Smooth muscle cell (in vitro differentiated cells): ENCODE data around the gene NFATC2. TPM values are rescaled to one million over a fixed set of nuclear protein-coding genes. Genes with fewer than 3 reads are reported as not detected.

Experiments used
- DNase-seq: peaks from one replicate; lab custom pipeline; 2025; ENCODE audit not compliant: unreplicated experiment; lab: John Stamatoyannopoulos, UW
- H2AFZ ChIP-seq: fragments of 200-600 bp; sonication (generic); 2 replicates; pipeline ENCODE4 v1.6.0; 2016; ENCODE audit warnings: antibody characterized with exemption, low read depth, mild to moderate bottlenecking
- H3F3A ChIP-seq: fragments of 200-600 bp; sonication (generic); 2 replicates; pipeline ENCODE4 v1.6.0; 2017; ENCODE audit warnings: antibody characterized with exemption, low read depth
- H3K27ac ChIP-seq: fragments of 200-600 bp; sonication (generic); 2 replicates; pipeline ENCODE4 v1.5.1; 2016; ENCODE audit warnings: low read depth, mild to moderate bottlenecking
- H3K27me3 ChIP-seq: fragments of 200-600 bp; sonication (generic); 2 replicates; pipeline ENCODE4 v1.6.1; 2016; ENCODE audit warnings: low read depth, mild to moderate bottlenecking
- H3K36me3 ChIP-seq: fragments of 200-600 bp; sonication (generic); 2 replicates; pipeline ENCODE4 v1.5.1; 2016; ENCODE audit warnings: low read depth
- H3K4me1 ChIP-seq: fragments of 200-600 bp; sonication (generic); 2 replicates; pipeline ENCODE4 v1.5.1; 2016; ENCODE audit warnings: low read depth
- H3K4me2 ChIP-seq: fragments of 200-600 bp; sonication (generic); 2 replicates; pipeline ENCODE4 v1.6.0; 2016; ENCODE audit warnings: mild to moderate bottlenecking
- H3K4me3 ChIP-seq: fragments of 200-600 bp; sonication (generic); 2 replicates; pipeline ENCODE4 v1.5.1; 2016; ENCODE audit warnings: mild to moderate bottlenecking
- H3K79me2 ChIP-seq: fragments of 200-600 bp; sonication (generic); 2 replicates; pipeline ENCODE4 v1.6.0; 2016; ENCODE audit warnings: low read depth, mild to moderate bottlenecking
- H3K9ac ChIP-seq: fragments of 200-600 bp; sonication (generic); 2 replicates; pipeline ENCODE4 v1.6.0; 2016; ENCODE audit warnings: low read depth
- H3K9me3 ChIP-seq: fragments of 200-600 bp; sonication (generic); replicated peaks from 2 replicates; pipeline ENCODE4 v1.5.1; 2016; ENCODE audit warnings: low read depth
- H4K20me1 ChIP-seq: fragments of 200-600 bp; sonication (generic); 2 replicates; pipeline ENCODE4 v1.6.0; 2016; ENCODE audit warnings: low read depth
- WGBS: methylation state at CpG from one replicate; pipeline ENCODE4 v1.1.7; 2016; ENCODE audit warnings: low lambda C conversion rate; 5-methylcytosine and 5-hydroxymethylcytosine counted together
- polyA plus RNA-seq: library from polyadenylated mRNA; unstranded; fragments of >200 nt; fragmentation: Nextera tagmentation; extraction: Ambion mirVana; gene quantifications from 2 replicates; pipeline ENCODE4 v1.2.1, GENCODE V29; 2016
- total RNA-seq: library from RNA; depleted of rRNA; stranded (reverse); fragments of >200 nt; gene quantifications from 2 replicates; pipeline ENCODE4 v1.2.3, GENCODE V29; 2014
- TF ChIP-seq, protein P1 (sequence below): fragments of 200-600 bp; sonication (generic); IDR thresholded peaks from 2 replicates; pipeline ENCODE4 v1.5.1; 2017; ENCODE audit warnings: borderline replicate concordance, mild to moderate bottlenecking, antibody characterized with exemption; ENCODE audit not compliant: insufficient read depth, poor library complexity, severe bottlenecking

Gene NFATC2
- total and polyA plus RNA-seq, 2 experiments from 2014 or later = 5.8 to 8.4 TPM

DNA sequence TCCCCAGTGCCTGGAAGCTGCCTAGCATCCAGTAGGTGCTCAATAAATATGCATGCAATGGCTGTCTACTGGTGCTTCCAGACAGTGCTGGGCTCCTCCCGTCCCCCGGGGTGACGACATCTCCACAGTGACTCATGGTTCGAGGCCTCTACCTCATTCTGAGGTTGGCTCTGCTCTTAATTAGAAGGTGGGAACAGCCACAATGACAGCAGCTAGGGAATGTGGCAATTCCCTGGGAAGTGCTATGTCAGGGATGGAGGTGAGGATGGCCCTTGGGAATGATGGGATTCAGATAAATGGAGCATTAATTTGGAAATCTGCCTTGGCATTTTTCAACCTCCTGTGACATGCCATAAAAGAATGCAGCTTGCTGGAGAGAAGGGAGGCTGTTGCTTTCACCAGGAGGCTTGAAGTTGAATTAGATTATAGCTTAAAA is 43.5 kb upstream of the NFATC2 start:
- Histone ChIP-seq H3K4me2 (no peak overlapping the region), H3K36me3 (no peaks in the 10 kb centered on the region), H3K9me3 (no peaks in the 10 kb centered on the region), H2AFZ (no peak overlapping the region), H4K20me1 (no peaks in the 10 kb centered on the region), H3K27me3 (no peaks in the 10 kb centered on the region), H3K27ac (peak overlapping the region; percentile 90), H3K4me3 (no peak overlapping the region), H3K9ac (peak overlapping the region; percentile 5), H3F3A (peaks cover 6% of the 10 kb centered on the region), H3K4me1 (no peaks in the 10 kb centered on the region), H3K79me2 (no peaks in the 10 kb centered on the region)
- TF ChIP-seq, protein P1, sequence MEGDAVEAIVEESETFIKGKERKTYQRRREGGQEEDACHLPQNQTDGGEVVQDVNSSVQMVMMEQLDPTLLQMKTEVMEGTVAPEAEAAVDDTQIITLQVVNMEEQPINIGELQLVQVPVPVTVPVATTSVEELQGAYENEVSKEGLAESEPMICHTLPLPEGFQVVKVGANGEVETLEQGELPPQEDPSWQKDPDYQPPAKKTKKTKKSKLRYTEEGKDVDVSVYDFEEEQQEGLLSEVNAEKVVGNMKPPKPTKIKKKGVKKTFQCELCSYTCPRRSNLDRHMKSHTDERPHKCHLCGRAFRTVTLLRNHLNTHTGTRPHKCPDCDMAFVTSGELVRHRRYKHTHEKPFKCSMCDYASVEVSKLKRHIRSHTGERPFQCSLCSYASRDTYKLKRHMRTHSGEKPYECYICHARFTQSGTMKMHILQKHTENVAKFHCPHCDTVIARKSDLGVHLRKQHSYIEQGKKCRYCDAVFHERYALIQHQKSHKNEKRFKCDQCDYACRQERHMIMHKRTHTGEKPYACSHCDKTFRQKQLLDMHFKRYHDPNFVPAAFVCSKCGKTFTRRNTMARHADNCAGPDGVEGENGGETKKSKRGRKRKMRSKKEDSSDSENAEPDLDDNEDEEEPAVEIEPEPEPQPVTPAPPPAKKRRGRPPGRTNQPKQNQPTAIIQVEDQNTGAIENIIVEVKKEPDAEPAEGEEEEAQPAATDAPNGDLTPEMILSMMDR = no peak
- no peak for DNase-seq
- WGBS = 10% methylated on average over 4 of the region's 4 CpGs

DNA sequence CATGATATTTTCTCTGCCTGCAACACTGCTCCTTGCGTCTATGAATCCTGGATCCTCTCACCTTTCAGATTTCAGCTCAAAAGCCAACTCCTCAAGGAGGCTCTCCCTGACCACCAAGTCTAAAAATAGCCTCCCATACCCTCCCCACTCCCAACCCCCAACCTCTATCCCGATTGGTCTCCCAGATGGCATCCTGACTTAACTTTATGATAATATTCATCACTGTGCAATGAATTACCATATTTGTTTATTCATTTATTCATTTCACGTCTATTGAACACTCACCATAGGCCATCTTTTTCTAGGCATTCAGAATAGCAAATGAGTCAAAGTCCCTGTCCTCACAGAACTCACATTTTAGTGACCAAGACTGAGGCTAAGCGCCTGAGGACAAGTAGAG is 42.6 kb upstream of the NFATC2 start:
- TF ChIP-seq, protein P1 = no peak
- Histone ChIP-seq H3K36me3 (no peaks in the 10 kb centered on the region), H3K9ac (no peak overlapping the region), H3K27ac (peak overlapping the region; percentile 90), H3K4me2 (no peak overlapping the region), H3K79me2 (no peaks in the 10 kb centered on the region), H3K4me3 (no peak overlapping the region), H4K20me1 (no peaks in the 10 kb centered on the region), H3F3A (peaks cover 6% of the 10 kb centered on the region), H3K4me1 (no peaks in the 10 kb centered on the region), H3K9me3 (no peaks in the 10 kb centered on the region), H2AFZ (no peak overlapping the region), H3K27me3 (no peaks in the 10 kb centered on the region)
- WGBS = 83% methylated on average over 4 of the region's 4 CpGs
- no peak for DNase-seq

- Histone ChIP-seq H3F3A (peaks cover 6% of the 10 kb centered on the region), H3K36me3 (no peaks in the 10 kb centered on the region), H3K4me1 (no peaks in the 10 kb centered on the region), H3K27ac (peak overlapping the region; percentile 90), H3K79me2 (no peaks in the 10 kb centered on the region), H3K9ac (no peak overlapping the region), H3K27me3 (no peaks in the 10 kb centered on the region), H2AFZ (no peak overlapping the region), H3K4me2 (no peak overlapping the region), H3K9me3 (no peaks in the 10 kb centered on the region), H4K20me1 (no peaks in the 10 kb centered on the region), H3K4me3 (no peak overlapping the region)
- DNase-seq = no peak
- WGBS = 47% methylated on average over 4 of the region's 4 CpGs
- TF ChIP-seq, protein P1 = no peak
Observed at GRCh38 chr20:51584737-51585136, 42.2 kb upstream of the NFATC2 start.

- Histone ChIP-seq H3K4me2 (no peak overlapping the region), H3K79me2 (no peaks in the 10 kb centered on the region), H3K4me1 (no peaks in the 10 kb centered on the region), H3K27me3 (no peaks in the 10 kb centered on the region), H3F3A (peaks cover 6% of the 10 kb centered on the region), H3K4me3 (no peak overlapping the region), H4K20me1 (no peaks in the 10 kb centered on the region), H3K9me3 (no peaks in the 10 kb centered on the region), H3K36me3 (no peaks in the 10 kb centered on the region), H3K27ac (no peak overlapping the region), H3K9ac (no peak overlapping the region), H2AFZ (no peak overlapping the region)
- TF ChIP-seq, protein P1 = no peak
- WGBS = 96% methylated on average over 8 of the region's 8 CpGs
- DNase-seq = no peak
Observed at GRCh38 chr20:51584116-51584515, 41.6 kb upstream of the NFATC2 start.
